ENCODE results near the gene PTPRD. TPM values are rescaled to one million over a fixed set of nuclear protein-coding genes. Genes with fewer than 3 reads are reported as not detected.

Gene PTPRD
- total and polyA plus RNA-seq, 9 of the 15 experiments (the other 6 are each of a cell fraction or from before 2014, with no cell fraction given): 0.11 TPM; not detected in 8

- Histone ChIP-seq H3K27ac (ENCODE audit: extremely low read depth, low read depth, low read length) (no peak overlapping the region), H4K20me1 (replicated peaks; ENCODE audit: control insufficient read depth, insufficient read depth, low read length) (no peaks in the 10 kb centered on the region), H3K4me2 (ENCODE audit: insufficient read depth, low read length) (no peak overlapping the region), H3K9me1 (ENCODE audit: control insufficient read depth, insufficient read depth, low read length) (no peaks in the 10 kb centered on the region), H3K27me3 (ENCODE audit: control insufficient read depth in 2 of 2, insufficient read depth in 2 of 2, low read length in 2 of 2) (no peaks in the 10 kb centered on the region), H2AFZ (ENCODE audit: low read depth, low read length) (no peak overlapping the region), H3K36me3 (ENCODE audit: control insufficient read depth, insufficient read depth, low read length) (no peaks in the 10 kb centered on the region), H3K9ac (ENCODE audit: insufficient read depth in 1 of 2, low read depth in 2 of 2, low read length in 2 of 2) (no peak overlapping the region), H3K4me3 (no peak overlapping the region), H3K9me3 (replicated peaks; ENCODE audit: control insufficient read depth, insufficient read depth, low read depth, low read length) (no peaks in the 10 kb centered on the region), H3K4me1 (replicated peaks in 1 of 2; ENCODE audit: control insufficient read depth in 2 of 2, insufficient read depth in 2 of 2, low read length in 2 of 2) (no peaks in the 10 kb centered on the region), H3K79me2 (ENCODE audit: control insufficient read depth, insufficient read depth, low read length) (no peaks in the 10 kb centered on the region)
- BruUV-seq (replicated peaks): no TSS peak
- FAIRE-seq (no peak), ATAC-seq (no peak), DNase-seq (ENCODE audit: extremely low read depth in 1 of 4, low spot score in 3 of 4) (no peak)
- ChIA-PET CTCF (ENCODE audit: low intra/inter-chr PET ratio) (no interaction called here), POLR2A (interaction anchor here (0.7 kb wide), 1 partner anchor 968 kb away, joined by 3 read pairs; no protein-coding TSS in a partner anchor)
- intact Hi-C loops (cut with micrococcal nuclease): no loop called here
- 4% methylated on average over 4 of the region's 4 CpGs for WGBS (ENCODE audit: insufficient coverage, low coverage, missing lambda C conversion rate)
- in situ Hi-C loops (cut with MboI): no loop called here
- TF ChIP-seq SUPT5H (IDR thresholded peaks at IDR 0.05): no peak
- no peak for TF ChIP-seq KDM1A (IDR thresholded peaks at IDR 0.05)
- no peak for TF ChIP-seq MAFF (IDR thresholded peaks at IDR 0.05; ENCODE audit: low read length)
- no peak for TF ChIP-seq KDM2B (CRISPR knock-in tag; IDR thresholded peaks at IDR 0.05)
- TF ChIP-seq MCM2 (IDR thresholded peaks at IDR 0.05; ENCODE audit: low read depth): no peak
- no peak for TF ChIP-seq POLR2B (IDR thresholded peaks at IDR 0.05; ENCODE audit: low read depth, partially characterized antibody)
- TF ChIP-seq ELF1 (tag; IDR thresholded peaks at IDR 0.05): no peak
- TF ChIP-seq ZNF408 (CRISPR knock-in tag; IDR thresholded peaks at IDR 0.05; ENCODE audit: low read depth): no peak
These were observed 1894.6 kb downstream of the PTPRD start for GRCh38 chr9:8718121-8718725.

- no peak for FAIRE-seq
- ChIA-PET POLR2A (no interaction called here), CTCF (ENCODE audit: low intra/inter-chr PET ratio) (no interaction called here)
- Histone ChIP-seq H3K27ac (ENCODE audit: extremely low read depth, low read depth, low read length) (no peak overlapping the region), H3K9ac (ENCODE audit: insufficient read depth in 1 of 2, low read depth in 2 of 2, low read length in 2 of 2) (no peak overlapping the region), H3K79me2 (ENCODE audit: control insufficient read depth, insufficient read depth, low read length) (no peaks in the 10 kb centered on the region), H3K4me2 (ENCODE audit: insufficient read depth, low read length) (no peak overlapping the region), H3K4me1 (replicated peaks in 1 of 2; ENCODE audit: control insufficient read depth in 2 of 2, insufficient read depth in 2 of 2, low read length in 2 of 2) (no peaks in the 10 kb centered on the region), H3K4me3 (no peak overlapping the region), H3K9me1 (ENCODE audit: control insufficient read depth, insufficient read depth, low read length) (no peaks in the 10 kb centered on the region), H4K20me1 (replicated peaks; ENCODE audit: control insufficient read depth, insufficient read depth, low read length) (no peaks in the 10 kb centered on the region), H3K36me3 (ENCODE audit: control insufficient read depth, insufficient read depth, low read length) (no peaks in the 10 kb centered on the region), H2AFZ (ENCODE audit: low read depth, low read length) (no peak overlapping the region), H3K27me3 (ENCODE audit: control insufficient read depth in 2 of 2, insufficient read depth in 2 of 2, low read length in 2 of 2) (no peaks in the 10 kb centered on the region), H3K9me3 (replicated peaks; ENCODE audit: control insufficient read depth, insufficient read depth, low read depth, low read length) (no peaks in the 10 kb centered on the region)
- no TSS peak for BruUV-seq (replicated peaks)
- DNase-seq (ENCODE audit: extremely low read depth in 1 of 4, low spot score in 3 of 4): no peak
- in situ Hi-C loops (cut with MboI): no loop called here
- 0% methylated on average over 3 of the region's 3 CpGs for WGBS (ENCODE audit: insufficient coverage, low coverage, missing lambda C conversion rate)
- no peak for ATAC-seq
- intact Hi-C loops (cut with micrococcal nuclease): no loop called here
- TF ChIP-seq ZNF699 (CRISPR knock-in tag; IDR thresholded peaks at IDR 0.05; ENCODE audit: insufficient replicate concordance) (no peak), RREB1 (CRISPR knock-in tag; IDR thresholded peaks at IDR 0.05) (no peak), TEAD2 (tag; IDR thresholded peaks at IDR 0.05) (no peak)
These were observed 1895.7 kb downstream of the PTPRD start for GRCh38 chr9:8717146-8717545.
